ENCODE results near the gene FBXO4.
A peak's percentile ranks its signal among the peaks of the same experiment; 100 is the strongest.

Gene FBXO4

DNA sequence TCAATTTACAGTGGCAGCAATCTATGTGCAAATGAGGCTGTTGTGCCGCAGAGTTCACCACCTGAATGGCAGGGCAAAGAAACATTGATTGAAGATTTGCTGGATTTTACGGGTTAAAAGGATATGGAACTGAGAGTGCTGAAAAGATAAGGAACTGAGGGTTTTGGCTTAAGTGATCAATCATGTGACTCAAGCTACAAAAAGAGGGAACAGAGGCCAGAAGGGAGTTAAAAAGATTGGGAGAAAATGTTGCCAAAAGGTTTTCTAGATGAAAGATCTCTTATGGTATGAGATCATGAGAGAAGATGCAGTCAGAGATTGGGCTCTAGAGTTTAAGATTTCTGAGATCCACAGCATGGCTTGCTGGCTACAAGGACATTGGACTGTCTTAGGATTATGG is 28.9 kb upstream of the FBXO4 start:
- no peak overlapping the region for H3K9ac ChIP-seq (ENCODE audit: low read depth, low read length, poor library complexity)
- H2AFZ ChIP-seq (ENCODE audit: low read length) = no peak overlapping the region
- H3K18ac ChIP-seq (ENCODE audit: low read length) = no peak overlapping the region
- no peak overlapping the region for H2BK120ac ChIP-seq (ENCODE audit: low read depth, low read length)
- no peak overlapping the region for H2BK15ac ChIP-seq (ENCODE audit: low read length)
- WGBS, 2 donors (ENCODE audit: extremely low coverage in 2 of 2, insufficient read length in 2 of 2, insufficient replicate concordance in 1 of 2) = no CpG with 5 or more reads among the region's 2 CpGs
- no peak overlapping the region for H3K4ac ChIP-seq (ENCODE audit: low read length)
- H3K14ac ChIP-seq (ENCODE audit: low read length) = no peak overlapping the region
- no peak overlapping the region for H4K8ac ChIP-seq (ENCODE audit: low read depth, low read length)
- no peak overlapping the region for H4K91ac ChIP-seq (ENCODE audit: low read depth, low read length, poor library complexity)
- H2BK12ac ChIP-seq (ENCODE audit: low read length) = no peak overlapping the region
- H2BK5ac ChIP-seq (ENCODE audit: low read length) = no peak overlapping the region
- H3K23ac ChIP-seq (ENCODE audit: low read depth, low read length, poor library complexity) = no peak overlapping the region
- no peaks in the 10 kb centered on the region for H3K9me3 ChIP-seq (replicated peaks in 1 of 2; ENCODE audit: control insufficient read depth in 2 of 2, insufficient read depth in 1 of 2, low read depth in 1 of 2, low read length in 2 of 2)
- H3K4me2 ChIP-seq (ENCODE audit: insufficient read depth, low read length, poor library complexity, severe bottlenecking) = no peak overlapping the region
- no peaks in the 10 kb centered on the region for H3K79me1 ChIP-seq (ENCODE audit: low read depth, low read length)
- no peaks in the 10 kb centered on the region for H3K4me1 ChIP-seq (ENCODE audit: control insufficient read depth in 2 of 2, insufficient read depth in 1 of 2, low read depth in 1 of 2, low read length in 2 of 2)
- H2AK5ac ChIP-seq (ENCODE audit: low read depth, low read length) = no peak overlapping the region
- no peak overlapping the region for H3K27ac ChIP-seq (replicated peaks; ENCODE audit: low read length)
- no peak for DNase-seq (ENCODE audit: low spot score)
- peaks cover 0 to 14% (median 0%) of the 10 kb centered on the region in 3 experiments for H3K27me3 ChIP-seq (ENCODE audit: control insufficient read depth in 3 of 3, insufficient read depth in 3 of 3, low read depth in 1 of 3, low read length in 3 of 3)
- H3K4me3 ChIP-seq (ENCODE audit: low read length in 2 of 2) = no peak overlapping the region
- no peaks in the 10 kb centered on the region for H3K36me3 ChIP-seq (replicated peaks in 1 of 2; ENCODE audit: control insufficient read depth in 2 of 2, insufficient read depth in 2 of 2, low read length in 2 of 2)

GRCh38 chr5:41903382-41903891 is 21.6 kb upstream of the FBXO4 start:
- peak overlapping the region; percentile 10 for H3K27ac ChIP-seq (replicated peaks; ENCODE audit: low read length)
- H3K4me2 ChIP-seq (ENCODE audit: insufficient read depth, low read length, poor library complexity, severe bottlenecking) = peak overlapping the region; percentile 72
- H2BK12ac ChIP-seq (ENCODE audit: low read length) = no peak overlapping the region
- peaks cover 3 to 4% of the 10 kb centered on the region in 2 donors for H3K4me1 ChIP-seq (ENCODE audit: control insufficient read depth in 2 of 2, insufficient read depth in 1 of 2, low read depth in 1 of 2, low read length in 2 of 2)
- peaks cover 2 to 32% of the 10 kb centered on the region in 2 donors for H3K36me3 ChIP-seq (replicated peaks in 1 of 2; ENCODE audit: control insufficient read depth in 2 of 2, insufficient read depth in 2 of 2, low read length in 2 of 2)
- H3K4me3 ChIP-seq (ENCODE audit: low read length in 2 of 2) = peak overlapping the region; percentile 77 to 98
- no CpG with 5 or more reads among the region's 8 CpGs for WGBS, 2 donors (ENCODE audit: extremely low coverage in 2 of 2, insufficient read length in 2 of 2, insufficient replicate concordance in 1 of 2)
- H4K91ac ChIP-seq (ENCODE audit: low read depth, low read length, poor library complexity) = no peak overlapping the region
- H3K23ac ChIP-seq (ENCODE audit: low read depth, low read length, poor library complexity) = peak overlapping the region; percentile 70
- peaks cover 0 to 4% (median 0%) of the 10 kb centered on the region in 3 experiments for H3K27me3 ChIP-seq (ENCODE audit: control insufficient read depth in 3 of 3, insufficient read depth in 3 of 3, low read depth in 1 of 3, low read length in 3 of 3)
- no peak overlapping the region for H2BK120ac ChIP-seq (ENCODE audit: low read depth, low read length)
- no peak overlapping the region for H3K9ac ChIP-seq (ENCODE audit: low read depth, low read length, poor library complexity)
- H3K14ac ChIP-seq (ENCODE audit: low read length) = no peak overlapping the region
- peak overlapping the region; percentile 77 for H2AFZ ChIP-seq (ENCODE audit: low read length)
- no peaks in the 10 kb centered on the region for H3K9me3 ChIP-seq (replicated peaks in 1 of 2; ENCODE audit: control insufficient read depth in 2 of 2, insufficient read depth in 1 of 2, low read depth in 1 of 2, low read length in 2 of 2)
- H3K79me1 ChIP-seq (ENCODE audit: low read depth, low read length) = peaks cover 5% of the 10 kb centered on the region
- H3K4ac ChIP-seq (ENCODE audit: low read length) = no peak overlapping the region
- H2BK5ac ChIP-seq (ENCODE audit: low read length) = no peak overlapping the region
- H3K18ac ChIP-seq (ENCODE audit: low read length) = no peak overlapping the region
- DNase-seq (ENCODE audit: low spot score) = peak; percentile 3
- H2BK15ac ChIP-seq (ENCODE audit: low read length) = no peak overlapping the region
- no peak overlapping the region for H2AK5ac ChIP-seq (ENCODE audit: low read depth, low read length)
- H4K8ac ChIP-seq (ENCODE audit: low read depth, low read length) = no peak overlapping the region

GRCh38 chr5:41903892-41904799 is 20.9 kb upstream of the FBXO4 start, which contains the start of gene RIMOC1:
Gene RIMOC1, plus strand, starts transcription at chr5:41904344. Its CDS starts 24 bp downstream, at chr5:41904368.
- Histone ChIP-seq H3K4me3 (ENCODE audit: low read length in 2 of 2) (peak within 1 kb of the TSS; percentile 98), H4K91ac (ENCODE audit: low read depth, low read length, poor library complexity) (no peak within 1 kb of the TSS), H3K18ac (ENCODE audit: low read length) (peak within 1 kb of the TSS; percentile 93), H3K36me3 (replicated peaks in 1 of 2; ENCODE audit: control insufficient read depth in 2 of 2, insufficient read depth in 2 of 2, low read length in 2 of 2) (peaks cover 4 to 39% of the 10 kb centered on the region in 2 donors), H2BK12ac (ENCODE audit: low read length) (no peak within 1 kb of the TSS), H2AFZ (ENCODE audit: low read length) (peak within 1 kb of the TSS; percentile 95), H3K79me1 (ENCODE audit: low read depth, low read length) (peaks cover 5% of the 10 kb centered on the region), H3K9me3 (replicated peaks in 1 of 2; ENCODE audit: control insufficient read depth in 2 of 2, insufficient read depth in 1 of 2, low read depth in 1 of 2, low read length in 2 of 2) (no peaks in the 10 kb centered on the region), H3K9ac (ENCODE audit: low read depth, low read length, poor library complexity) (peak within 1 kb of the TSS; percentile 98), H3K23ac (ENCODE audit: low read depth, low read length, poor library complexity) (peak within 1 kb of the TSS; percentile 98), H3K4me2 (ENCODE audit: insufficient read depth, low read length, poor library complexity, severe bottlenecking) (peak within 1 kb of the TSS; percentile 72), H2AK5ac (ENCODE audit: low read depth, low read length) (peak within 1 kb of the TSS; percentile 68), H2BK5ac (ENCODE audit: low read length) (no peak within 1 kb of the TSS), H2BK15ac (ENCODE audit: low read length) (no peak within 1 kb of the TSS), H3K14ac (ENCODE audit: low read length) (no peak within 1 kb of the TSS), H2BK120ac (ENCODE audit: low read depth, low read length) (no peak within 1 kb of the TSS), H3K27ac (replicated peaks; ENCODE audit: low read length) (peak within 1 kb of the TSS; percentile 61), H3K4me1 (ENCODE audit: control insufficient read depth in 2 of 2, insufficient read depth in 1 of 2, low read depth in 1 of 2, low read length in 2 of 2) (peaks cover 3 to 4% of the 10 kb centered on the region in 2 donors), H3K4ac (ENCODE audit: low read length) (no peak within 1 kb of the TSS), H3K27me3 (ENCODE audit: control insufficient read depth in 3 of 3, insufficient read depth in 3 of 3, low read depth in 1 of 3, low read length in 3 of 3) (peaks cover 0 to 4% (median 0%) of the 10 kb centered on the region in 3 experiments), H4K8ac (ENCODE audit: low read depth, low read length) (no peak within 1 kb of the TSS)
- peak; percentile 98 for DNase-seq (ENCODE audit: low spot score)
- WGBS, 2 donors (ENCODE audit: extremely low coverage in 2 of 2, insufficient read length in 2 of 2, insufficient replicate concordance in 1 of 2) = no CpG with 5 or more reads among the region's 55 CpGs

DNA sequence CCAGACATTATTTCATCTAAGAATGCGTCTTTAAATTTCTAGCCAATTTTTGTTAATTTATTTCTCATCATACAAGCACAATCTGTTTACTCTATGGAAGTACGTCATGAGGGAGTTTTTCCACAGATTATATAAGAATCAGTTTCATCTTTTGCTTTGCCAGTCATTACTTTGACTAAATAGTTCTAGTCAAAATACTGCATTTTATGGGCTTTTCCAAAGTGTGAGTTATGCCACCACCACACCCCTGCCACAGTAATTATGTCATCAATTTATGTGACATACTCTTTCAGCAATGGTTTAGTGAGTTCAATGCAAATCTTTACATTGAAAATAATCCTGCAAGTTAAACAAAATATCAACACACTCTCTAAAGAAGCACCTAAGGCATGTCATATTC is 18.9 kb upstream of the FBXO4 start:
- H3K27ac ChIP-seq (replicated peaks; ENCODE audit: low read length) = no peak overlapping the region
- no CpG with 5 or more reads among the region's 2 CpGs for WGBS, 2 donors (ENCODE audit: extremely low coverage in 2 of 2, insufficient read length in 2 of 2, insufficient replicate concordance in 1 of 2)
- H3K27me3 ChIP-seq (ENCODE audit: control insufficient read depth in 3 of 3, insufficient read depth in 3 of 3, low read depth in 1 of 3, low read length in 3 of 3) = no peaks in the 10 kb centered on the region

More for the DNA sequence above, 18.9 kb upstream of the FBXO4 start:
- no peak for DNase-seq (ENCODE audit: low spot score)
- no peak overlapping the region for H3K23ac ChIP-seq (ENCODE audit: low read depth, low read length, poor library complexity)
- H3K4me3 ChIP-seq (ENCODE audit: low read length in 2 of 2) = no peak overlapping the region
- no peak overlapping the region for H3K4me2 ChIP-seq (ENCODE audit: insufficient read depth, low read length, poor library complexity, severe bottlenecking)
- H4K91ac ChIP-seq (ENCODE audit: low read depth, low read length, poor library complexity) = no peak overlapping the region
- H3K79me1 ChIP-seq (ENCODE audit: low read depth, low read length) = peaks cover 5% of the 10 kb centered on the region
- no peak overlapping the region for H2BK12ac ChIP-seq (ENCODE audit: low read length)
- H3K14ac ChIP-seq (ENCODE audit: low read length) = no peak overlapping the region
- peaks cover 4 to 59% of the 10 kb centered on the region in 2 donors for H3K36me3 ChIP-seq (replicated peaks in 1 of 2; ENCODE audit: control insufficient read depth in 2 of 2, insufficient read depth in 2 of 2, low read length in 2 of 2)
- no peak overlapping the region for H2AFZ ChIP-seq (ENCODE audit: low read length)
- H3K4ac ChIP-seq (ENCODE audit: low read length) = no peak overlapping the region
- H2AK5ac ChIP-seq (ENCODE audit: low read depth, low read length) = no peak overlapping the region
- no peak overlapping the region for H3K9ac ChIP-seq (ENCODE audit: low read depth, low read length, poor library complexity)
- H2BK120ac ChIP-seq (ENCODE audit: low read depth, low read length) = no peak overlapping the region
- no peak overlapping the region for H3K18ac ChIP-seq (ENCODE audit: low read length)
- H3K9me3 ChIP-seq (replicated peaks in 1 of 2; ENCODE audit: control insufficient read depth in 2 of 2, insufficient read depth in 1 of 2, low read depth in 1 of 2, low read length in 2 of 2) = no peaks in the 10 kb centered on the region
- H2BK5ac ChIP-seq (ENCODE audit: low read length) = no peak overlapping the region
- H4K8ac ChIP-seq (ENCODE audit: low read depth, low read length) = no peak overlapping the region
- no peak overlapping the region for H2BK15ac ChIP-seq (ENCODE audit: low read length)
- H3K4me1 ChIP-seq (ENCODE audit: control insufficient read depth in 2 of 2, insufficient read depth in 1 of 2, low read depth in 1 of 2, low read length in 2 of 2) = peaks cover 3 to 4% of the 10 kb centered on the region in 2 donors

Data from neuronal stem cell (in vitro differentiated cells).